ENCODE measurements around the gene PLS1.

DNA sequence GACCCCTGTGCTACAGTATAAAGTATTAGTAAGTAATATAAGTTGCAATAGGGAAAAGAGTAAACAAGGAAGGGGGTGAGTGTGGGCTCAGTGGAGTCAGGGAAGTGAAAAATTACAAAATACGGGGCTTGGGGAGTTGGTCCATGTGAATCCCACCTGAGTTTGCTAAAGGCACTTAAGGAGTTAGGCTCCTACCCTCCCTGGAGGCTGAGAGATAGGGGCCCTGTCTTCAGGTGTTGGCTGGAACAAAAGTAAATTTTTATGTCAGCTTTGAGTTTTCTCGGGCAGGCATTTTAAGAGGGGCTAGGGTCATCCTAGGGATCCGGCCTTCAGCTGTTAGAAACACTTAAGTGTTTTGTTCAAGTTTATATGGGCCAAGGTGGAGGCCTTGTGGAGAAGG is 135.9 kb downstream of the PLS1 start:
- TF ChIP-seq, protein P1, sequence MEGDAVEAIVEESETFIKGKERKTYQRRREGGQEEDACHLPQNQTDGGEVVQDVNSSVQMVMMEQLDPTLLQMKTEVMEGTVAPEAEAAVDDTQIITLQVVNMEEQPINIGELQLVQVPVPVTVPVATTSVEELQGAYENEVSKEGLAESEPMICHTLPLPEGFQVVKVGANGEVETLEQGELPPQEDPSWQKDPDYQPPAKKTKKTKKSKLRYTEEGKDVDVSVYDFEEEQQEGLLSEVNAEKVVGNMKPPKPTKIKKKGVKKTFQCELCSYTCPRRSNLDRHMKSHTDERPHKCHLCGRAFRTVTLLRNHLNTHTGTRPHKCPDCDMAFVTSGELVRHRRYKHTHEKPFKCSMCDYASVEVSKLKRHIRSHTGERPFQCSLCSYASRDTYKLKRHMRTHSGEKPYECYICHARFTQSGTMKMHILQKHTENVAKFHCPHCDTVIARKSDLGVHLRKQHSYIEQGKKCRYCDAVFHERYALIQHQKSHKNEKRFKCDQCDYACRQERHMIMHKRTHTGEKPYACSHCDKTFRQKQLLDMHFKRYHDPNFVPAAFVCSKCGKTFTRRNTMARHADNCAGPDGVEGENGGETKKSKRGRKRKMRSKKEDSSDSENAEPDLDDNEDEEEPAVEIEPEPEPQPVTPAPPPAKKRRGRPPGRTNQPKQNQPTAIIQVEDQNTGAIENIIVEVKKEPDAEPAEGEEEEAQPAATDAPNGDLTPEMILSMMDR (conservative IDR thresholded peaks at IDR 0.05; ENCODE audit: low read depth, low read length) = no peak
- TF ChIP-seq EZH2 (IDR thresholded peaks at IDR 0.05; ENCODE audit: borderline replicate concordance, low read depth, low read length, poor library complexity, severe bottlenecking) = no peak

Measured in A673 (cell line).